Hepatocyte (in vitro differentiated cells): ENCODE results near the gene VPS52.

Experiments used
- EZH2phosphoT487 ChIP-seq: fragments of 200-600 bp; sonication (generic); IDR thresholded peaks from one replicate; pipeline ENCODE4 v1.6.1; 2018; ENCODE audit warnings: antibody characterized with exemption, mild to moderate bottlenecking, low read depth, moderate library complexity; ENCODE audit not compliant: unreplicated experiment, severe bottlenecking
- TF ChIP-seq, protein P1 (sequence below): fragments of 200-600 bp; sonication (generic); IDR thresholded peaks from 2 replicates; pipeline ENCODE4 v1.5.1; 2016; ENCODE audit warnings: antibody characterized with exemption, mild to moderate bottlenecking; ENCODE audit not compliant: poor library complexity

DNA sequence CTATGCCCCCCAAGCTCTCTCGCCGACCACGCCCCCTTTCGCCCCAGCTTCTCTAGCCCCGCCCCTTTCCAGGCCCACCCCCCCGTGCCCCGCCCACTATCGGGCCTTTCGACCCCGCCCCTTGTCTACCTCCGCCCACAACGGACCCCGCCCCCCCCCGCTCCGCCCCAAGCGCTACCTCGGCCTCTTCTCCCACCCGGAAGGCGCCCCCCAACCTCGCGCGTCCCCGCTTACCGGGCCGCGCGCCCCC lies 45.7 kb upstream of the VPS52 start:
- TF ChIP-seq, protein P1, sequence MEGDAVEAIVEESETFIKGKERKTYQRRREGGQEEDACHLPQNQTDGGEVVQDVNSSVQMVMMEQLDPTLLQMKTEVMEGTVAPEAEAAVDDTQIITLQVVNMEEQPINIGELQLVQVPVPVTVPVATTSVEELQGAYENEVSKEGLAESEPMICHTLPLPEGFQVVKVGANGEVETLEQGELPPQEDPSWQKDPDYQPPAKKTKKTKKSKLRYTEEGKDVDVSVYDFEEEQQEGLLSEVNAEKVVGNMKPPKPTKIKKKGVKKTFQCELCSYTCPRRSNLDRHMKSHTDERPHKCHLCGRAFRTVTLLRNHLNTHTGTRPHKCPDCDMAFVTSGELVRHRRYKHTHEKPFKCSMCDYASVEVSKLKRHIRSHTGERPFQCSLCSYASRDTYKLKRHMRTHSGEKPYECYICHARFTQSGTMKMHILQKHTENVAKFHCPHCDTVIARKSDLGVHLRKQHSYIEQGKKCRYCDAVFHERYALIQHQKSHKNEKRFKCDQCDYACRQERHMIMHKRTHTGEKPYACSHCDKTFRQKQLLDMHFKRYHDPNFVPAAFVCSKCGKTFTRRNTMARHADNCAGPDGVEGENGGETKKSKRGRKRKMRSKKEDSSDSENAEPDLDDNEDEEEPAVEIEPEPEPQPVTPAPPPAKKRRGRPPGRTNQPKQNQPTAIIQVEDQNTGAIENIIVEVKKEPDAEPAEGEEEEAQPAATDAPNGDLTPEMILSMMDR, result no peak
- TF ChIP-seq EZH2phosphoT487, result no peak
